ENCODE results near the gene ZNF497.
"Not testable (repeated sequence)": the region's sequence is repeated elsewhere in the genome, so short reads cannot be mapped to it uniquely, and the experiment has no call there.

Gene ZNF497

DNA sequence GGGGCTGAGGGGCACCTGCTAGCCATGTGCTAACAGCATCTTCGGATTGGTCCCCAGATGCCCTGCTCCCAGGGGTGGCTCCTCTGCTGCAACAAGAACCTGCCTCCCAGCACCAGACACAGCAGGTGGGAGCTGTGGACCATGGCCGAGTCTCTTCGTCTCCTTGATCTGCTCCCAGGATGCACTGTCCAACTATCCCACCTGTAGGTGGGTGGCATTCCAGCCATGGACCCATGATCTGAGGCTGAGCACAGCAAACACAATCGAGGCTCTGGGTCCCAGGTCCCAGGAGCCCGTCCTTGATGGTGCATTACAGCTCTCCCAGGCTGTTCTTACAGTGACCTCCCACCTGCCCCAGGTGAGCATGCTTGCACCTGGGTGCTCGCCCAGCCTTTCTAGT is 16.7 kb upstream of the ZNF497 start:
- Histone ChIP-seq H3K27ac (ENCODE audit: low read length) (no peak overlapping the region), H3K9me3 (ENCODE audit: insufficient read depth, low read depth, low read length) (no peaks in the 10 kb centered on the region), H3K9ac (ENCODE audit: low read depth, low read length) (no peak overlapping the region), H3K4me3 (ENCODE audit: low read length) (no peak overlapping the region), H3K27me3 (ENCODE audit: insufficient read depth, low read length) (no peaks in the 10 kb centered on the region), H3K36me3 (ENCODE audit: insufficient read depth, low read depth, low read length) (no peaks in the 10 kb centered on the region), H3K4me1 (ENCODE audit: insufficient read depth, low read length) (no peaks in the 10 kb centered on the region)

DNA sequence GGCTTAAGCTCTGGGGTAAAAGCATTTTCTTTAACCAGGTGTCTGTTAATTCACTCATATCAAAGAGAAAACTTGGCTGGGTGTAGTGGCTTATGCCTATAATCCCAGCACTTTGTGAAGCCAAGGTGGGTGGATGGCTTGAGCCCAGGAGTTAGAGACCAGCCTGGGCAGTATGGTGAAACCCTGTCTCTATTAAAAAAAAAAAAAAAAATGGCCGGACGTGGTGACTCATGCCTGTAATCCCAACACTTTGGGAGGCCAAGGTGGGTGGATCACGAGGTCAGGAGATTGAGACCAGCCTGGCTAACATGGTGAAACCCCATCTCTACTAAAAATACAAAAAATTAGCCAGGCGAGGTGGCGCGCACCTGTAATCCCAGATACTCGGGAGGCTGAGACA is 14.2 kb upstream of the ZNF497 start:
- H3K4me1 ChIP-seq (ENCODE audit: insufficient read depth, low read length); H3K27me3 ChIP-seq (ENCODE audit: insufficient read depth, low read length); H3K9ac ChIP-seq (ENCODE audit: low read depth, low read length); H3K36me3 ChIP-seq (ENCODE audit: insufficient read depth, low read depth, low read length); H3K27ac ChIP-seq (ENCODE audit: low read length); H3K4me3 ChIP-seq (ENCODE audit: low read length); H3K9me3 ChIP-seq (ENCODE audit: insufficient read depth, low read depth, low read length): not testable (repeated sequence)

DNA sequence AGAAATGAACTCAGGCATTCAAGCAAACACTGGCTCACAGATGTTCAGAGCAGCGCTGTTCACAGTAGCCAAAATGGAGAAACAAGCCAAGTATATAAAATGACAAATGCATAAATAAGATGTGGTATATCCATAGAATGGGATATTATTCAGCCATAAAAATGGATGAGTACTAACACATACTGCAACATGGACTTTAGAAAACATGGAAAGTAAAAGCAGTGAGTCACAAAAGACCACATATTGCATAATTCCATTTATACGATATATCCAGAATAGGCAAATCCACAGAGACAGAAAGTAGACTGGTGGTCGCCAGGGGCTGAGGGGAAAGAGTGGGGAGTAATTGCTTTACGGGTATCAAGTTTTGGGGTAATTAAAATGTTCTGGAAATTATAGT is 11.6 kb upstream of the ZNF497 start:
- no peaks in the 10 kb centered on the region for H3K36me3 ChIP-seq (ENCODE audit: insufficient read depth, low read depth, low read length)
- no peak overlapping the region for H3K9ac ChIP-seq (ENCODE audit: low read depth, low read length)
- H3K27me3 ChIP-seq (ENCODE audit: insufficient read depth, low read length): no peaks in the 10 kb centered on the region
- H3K4me1 ChIP-seq (ENCODE audit: insufficient read depth, low read length): no peaks in the 10 kb centered on the region
- H3K27ac ChIP-seq (ENCODE audit: low read length): no peak overlapping the region
- no peak overlapping the region for H3K4me3 ChIP-seq (ENCODE audit: low read length)
- H3K9me3 ChIP-seq (ENCODE audit: insufficient read depth, low read depth, low read length): no peaks in the 10 kb centered on the region

DNA sequence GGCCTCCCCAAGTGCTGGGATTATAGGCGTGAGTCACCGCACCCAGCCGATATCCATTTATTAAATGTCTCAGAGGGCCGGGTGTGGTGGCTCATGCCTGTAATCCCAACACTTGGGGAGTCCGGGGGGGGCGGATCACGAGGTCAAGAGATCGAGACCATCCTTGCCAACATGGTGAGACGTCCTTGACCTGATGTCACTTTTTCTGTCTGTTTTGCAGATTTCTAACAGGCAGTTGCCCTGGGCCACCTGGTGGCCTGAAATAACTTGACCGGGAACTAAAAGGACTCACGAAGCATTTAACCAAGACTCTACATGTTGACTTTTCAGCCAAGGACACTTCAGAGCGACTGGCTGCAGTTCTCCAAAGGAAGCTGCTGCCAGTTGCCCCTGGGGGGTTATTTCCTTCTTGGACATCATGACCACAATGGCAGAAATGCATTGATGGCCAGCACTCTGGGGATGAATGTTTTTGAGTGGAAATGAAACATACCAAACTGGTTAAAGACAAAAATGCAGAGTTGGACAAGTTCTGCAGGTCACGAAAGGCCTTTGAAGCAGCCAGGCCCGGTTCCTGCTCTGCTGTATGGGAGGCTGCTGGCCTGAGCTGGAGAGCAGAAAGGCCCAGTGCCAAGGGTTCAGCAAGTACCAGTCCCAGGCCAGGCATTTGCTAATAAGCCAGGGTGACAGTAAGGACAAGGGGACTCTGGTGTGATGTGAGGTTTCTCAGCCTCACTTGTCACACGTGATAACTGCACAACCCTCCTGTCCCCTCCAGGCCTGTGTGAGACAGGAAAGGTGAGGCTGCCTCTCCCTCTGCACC is 10.0 kb upstream of the ZNF497 start:
- Histone ChIP-seq H3K9ac (ENCODE audit: low read depth, low read length) (no peak overlapping the region), H3K36me3 (ENCODE audit: insufficient read depth, low read depth, low read length) (no peaks in the 10 kb centered on the region), H3K4me1 (ENCODE audit: insufficient read depth, low read length) (no peaks in the 10 kb centered on the region), H3K27me3 (ENCODE audit: insufficient read depth, low read length) (no peaks in the 10 kb centered on the region), H3K9me3 (ENCODE audit: insufficient read depth, low read depth, low read length) (no peaks in the 10 kb centered on the region), H3K27ac (ENCODE audit: low read length) (no peak overlapping the region), H3K4me3 (ENCODE audit: low read length) (no peak overlapping the region)

DNA sequence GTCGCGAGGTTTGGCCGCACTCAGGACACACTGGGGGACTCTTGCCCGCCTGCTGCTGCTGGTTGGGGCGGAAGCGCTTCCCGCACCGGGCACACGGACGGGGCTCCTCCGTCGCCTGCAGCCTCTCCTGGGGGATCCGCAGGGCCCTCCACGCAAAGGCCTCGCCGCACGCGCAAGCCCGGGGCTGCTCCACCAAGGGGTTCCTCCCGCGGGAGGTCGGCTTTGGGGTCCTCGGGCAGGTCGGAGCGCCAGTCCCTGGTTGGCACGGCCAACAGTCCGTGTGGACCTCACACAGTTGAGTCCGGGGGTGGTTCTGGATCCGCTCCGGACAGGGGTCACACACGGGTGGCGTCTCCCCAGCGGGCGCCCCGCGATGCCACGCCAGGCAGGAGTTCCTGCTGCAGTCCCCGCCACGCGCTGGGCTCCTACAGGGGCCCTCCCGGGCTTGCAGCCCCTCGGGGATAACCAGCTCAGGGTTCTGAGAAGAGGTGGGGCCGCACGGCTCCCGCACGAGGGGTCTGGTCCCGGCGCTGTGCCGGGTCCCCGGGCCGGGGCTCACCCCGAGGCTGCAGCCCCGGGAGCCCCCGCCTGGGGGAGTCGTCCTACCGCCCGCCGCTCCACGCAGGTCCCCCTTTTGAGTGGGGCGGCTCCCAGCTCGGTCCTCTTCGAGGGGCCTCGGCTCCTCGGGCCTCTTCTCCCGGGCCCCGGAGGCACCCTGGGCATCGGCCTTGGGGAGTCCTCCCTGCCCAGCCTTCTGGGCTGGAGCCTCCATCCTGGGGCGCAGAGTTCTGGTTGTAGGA is 6.2 kb upstream of the ZNF497 start:
- H3K4me1 ChIP-seq (ENCODE audit: insufficient read depth, low read length): no peaks in the 10 kb centered on the region
- no peaks in the 10 kb centered on the region for H3K27me3 ChIP-seq (ENCODE audit: insufficient read depth, low read length)
- no peaks in the 10 kb centered on the region for H3K36me3 ChIP-seq (ENCODE audit: insufficient read depth, low read depth, low read length)
- H3K27ac ChIP-seq (ENCODE audit: low read length): no peak overlapping the region
- no peaks in the 10 kb centered on the region for H3K9me3 ChIP-seq (ENCODE audit: insufficient read depth, low read depth, low read length)
- H3K9ac ChIP-seq (ENCODE audit: low read depth, low read length): no peak overlapping the region
- H3K4me3 ChIP-seq (ENCODE audit: low read length): no peak overlapping the region

DNA sequence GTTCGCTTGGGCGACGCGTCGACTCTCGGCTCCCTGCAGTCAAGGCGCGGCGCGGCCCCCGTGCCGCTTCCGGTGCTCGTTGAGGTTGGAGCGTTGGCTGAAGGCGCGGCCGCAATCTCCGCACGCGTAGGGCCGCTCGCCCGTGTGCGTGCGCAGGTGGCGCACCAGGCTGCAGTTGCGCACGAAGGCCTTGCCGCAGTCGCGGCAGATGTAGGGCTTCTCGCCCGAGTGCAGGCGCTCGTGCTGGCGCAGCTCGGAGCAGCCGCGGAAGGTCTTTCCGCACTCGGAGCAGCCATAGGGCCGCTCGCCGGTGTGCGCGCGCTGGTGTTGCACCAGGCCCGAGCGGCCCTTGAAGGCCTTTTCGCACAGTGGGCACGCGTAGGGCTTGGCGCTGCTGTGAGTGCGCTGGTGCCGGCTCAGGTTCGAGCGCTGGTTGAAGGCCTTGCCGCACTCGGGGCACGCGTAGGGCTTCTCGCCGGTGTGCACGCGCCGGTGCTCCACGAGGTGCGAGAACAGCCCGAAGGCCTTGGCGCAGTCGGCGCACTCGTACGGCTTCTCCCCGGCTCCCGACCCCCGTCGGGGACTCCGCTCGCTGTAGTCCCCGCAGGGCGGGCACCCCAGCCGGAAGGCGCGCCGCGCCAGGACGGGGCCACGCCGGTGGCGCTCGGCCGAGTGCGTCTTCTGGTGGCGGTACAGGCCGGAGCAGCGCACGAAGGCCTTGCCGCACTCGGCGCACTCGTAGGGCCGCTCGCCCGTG is 5.3 kb upstream of the ZNF497 start:
- Histone ChIP-seq H3K36me3 (ENCODE audit: insufficient read depth, low read depth, low read length) (no peaks in the 10 kb centered on the region), H3K4me1 (ENCODE audit: insufficient read depth, low read length) (no peaks in the 10 kb centered on the region), H3K9me3 (ENCODE audit: insufficient read depth, low read depth, low read length) (no peaks in the 10 kb centered on the region), H3K27me3 (ENCODE audit: insufficient read depth, low read length) (no peaks in the 10 kb centered on the region), H3K4me3 (ENCODE audit: low read length) (no peak overlapping the region), H3K27ac (ENCODE audit: low read length) (no peak overlapping the region), H3K9ac (ENCODE audit: low read depth, low read length) (no peak overlapping the region)

DNA sequence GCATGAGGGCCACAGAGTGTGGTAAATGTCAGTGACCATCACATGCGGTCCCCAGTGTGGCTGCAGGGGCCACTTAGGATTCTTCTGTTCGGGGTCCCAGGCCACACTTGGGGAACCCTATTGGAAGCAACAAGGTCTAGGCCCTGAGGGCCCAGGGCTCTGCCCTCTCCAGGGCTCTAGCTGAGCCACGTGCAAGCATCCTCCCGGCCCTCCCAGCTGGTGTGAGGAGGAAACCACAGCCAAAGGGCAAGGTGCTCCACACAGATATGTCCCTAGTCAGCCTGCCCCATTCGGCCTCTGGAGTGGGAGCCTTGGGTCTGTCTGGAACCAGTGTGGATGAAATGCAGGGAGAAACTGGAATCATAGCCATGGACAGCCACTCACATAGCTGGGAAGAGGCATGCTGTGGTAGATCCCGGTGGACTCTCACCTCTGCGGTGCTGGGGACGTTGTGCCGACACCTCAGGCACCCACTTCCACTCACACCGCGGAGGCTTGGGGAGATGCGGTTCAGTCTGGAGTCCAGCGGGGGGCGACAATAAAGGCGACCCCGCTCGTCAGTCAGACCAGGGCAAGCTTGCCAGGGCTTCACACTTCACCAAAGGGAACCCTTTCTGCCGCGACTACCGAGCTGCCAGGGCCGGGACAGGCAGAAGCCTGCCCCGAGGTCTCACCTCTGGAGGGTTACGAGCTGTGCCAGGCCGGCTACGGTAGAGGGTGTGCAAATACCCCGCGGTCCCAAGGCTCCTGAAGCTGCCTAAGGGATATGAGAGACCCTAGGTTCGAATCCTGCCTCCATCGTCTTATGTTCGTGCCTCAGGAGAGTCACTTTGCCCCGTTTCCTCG is 4.3 kb upstream of the ZNF497 start:
- no peak overlapping the region for H3K9ac ChIP-seq (ENCODE audit: low read depth, low read length)

DNA sequence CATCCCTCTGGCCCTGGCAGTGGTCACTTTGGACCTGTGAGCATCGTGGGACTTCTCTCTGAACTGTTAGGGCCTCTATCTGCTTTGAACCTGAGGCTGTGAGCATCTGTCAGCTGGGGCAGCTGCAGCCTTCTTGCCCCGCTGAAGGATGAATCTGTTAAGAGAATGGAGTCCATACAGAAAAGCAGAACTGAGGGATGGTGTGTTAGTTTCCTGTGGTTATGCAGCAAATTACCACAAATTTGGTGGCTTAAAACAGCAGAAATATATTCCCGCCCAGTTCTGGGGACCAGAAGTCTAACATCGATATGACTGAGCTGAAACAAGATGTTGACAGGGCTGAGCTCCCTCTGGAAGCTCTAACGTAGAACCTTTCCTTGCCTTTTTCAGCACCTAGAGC is 1.6 kb upstream of the ZNF497 start:
- Histone ChIP-seq H3K9ac (ENCODE audit: low read depth, low read length) (no peak overlapping the region), H3K4me3 (ENCODE audit: low read length) (no peak overlapping the region), H3K36me3 (ENCODE audit: insufficient read depth, low read depth, low read length) (no peaks in the 10 kb centered on the region), H3K27ac (ENCODE audit: low read length) (no peak overlapping the region), H3K9me3 (ENCODE audit: insufficient read depth, low read depth, low read length) (no peaks in the 10 kb centered on the region), H3K27me3 (ENCODE audit: insufficient read depth, low read length) (no peaks in the 10 kb centered on the region), H3K4me1 (ENCODE audit: insufficient read depth, low read length) (no peaks in the 10 kb centered on the region)

More for the DNA sequence above, 4.3 kb upstream of the ZNF497 start:
- Histone ChIP-seq H3K4me1 (ENCODE audit: insufficient read depth, low read length) (no peaks in the 10 kb centered on the region), H3K36me3 (ENCODE audit: insufficient read depth, low read depth, low read length) (no peaks in the 10 kb centered on the region), H3K4me3 (ENCODE audit: low read length) (no peak overlapping the region), H3K27ac (ENCODE audit: low read length) (no peak overlapping the region), H3K9me3 (ENCODE audit: insufficient read depth, low read depth, low read length) (no peaks in the 10 kb centered on the region), H3K27me3 (ENCODE audit: insufficient read depth, low read length) (no peaks in the 10 kb centered on the region)

DNA sequence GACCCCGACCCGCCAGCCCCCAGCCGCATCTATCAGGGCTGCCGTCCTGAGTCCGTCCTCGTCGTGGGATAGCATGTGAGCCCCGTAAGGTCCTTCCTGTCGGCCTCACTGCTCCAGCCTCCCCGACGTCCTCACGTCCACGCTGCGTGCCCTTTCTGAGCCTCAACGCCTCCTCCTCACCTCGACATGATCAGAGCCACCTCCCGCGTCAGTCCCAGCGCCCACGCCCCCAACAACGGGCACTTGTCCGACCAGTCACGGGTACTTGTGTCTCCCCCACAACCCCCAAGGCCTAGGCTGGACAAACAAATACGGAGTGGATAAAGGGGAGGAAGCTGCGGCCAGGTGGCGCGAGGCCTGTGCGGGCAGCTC is 665 bp downstream of the ZNF497 start:
- H3K4me1 ChIP-seq (ENCODE audit: insufficient read depth, low read length): no peaks in the 10 kb centered on the region
- H3K27me3 ChIP-seq (ENCODE audit: insufficient read depth, low read length): no peaks in the 10 kb centered on the region
- peak overlapping the region; percentile 80 for H3K27ac ChIP-seq (ENCODE audit: low read length)
- H3K9me3 ChIP-seq (ENCODE audit: insufficient read depth, low read depth, low read length): no peaks in the 10 kb centered on the region
- no peaks in the 10 kb centered on the region for H3K36me3 ChIP-seq (ENCODE audit: insufficient read depth, low read depth, low read length)
- peak overlapping the region; percentile 92 for H3K9ac ChIP-seq (ENCODE audit: low read depth, low read length)
- peak overlapping the region; percentile 75 for H3K4me3 ChIP-seq (ENCODE audit: low read length)

GRCh38 chr19:58357481-58358145 is 4.9 kb downstream of the ZNF497 start:
- Histone ChIP-seq H3K4me1 (ENCODE audit: insufficient read depth, low read length) (no peaks in the 10 kb centered on the region), H3K27ac (ENCODE audit: low read length) (no peak overlapping the region), H3K27me3 (ENCODE audit: insufficient read depth, low read length) (no peaks in the 10 kb centered on the region), H3K36me3 (ENCODE audit: insufficient read depth, low read depth, low read length) (no peaks in the 10 kb centered on the region), H3K9me3 (ENCODE audit: insufficient read depth, low read depth, low read length) (no peaks in the 10 kb centered on the region), H3K4me3 (ENCODE audit: low read length) (no peak overlapping the region), H3K9ac (ENCODE audit: low read depth, low read length) (no peak overlapping the region)
